ENCODE results near the gene CNTNAP5.

The CNTNAP5 gene

DNA sequence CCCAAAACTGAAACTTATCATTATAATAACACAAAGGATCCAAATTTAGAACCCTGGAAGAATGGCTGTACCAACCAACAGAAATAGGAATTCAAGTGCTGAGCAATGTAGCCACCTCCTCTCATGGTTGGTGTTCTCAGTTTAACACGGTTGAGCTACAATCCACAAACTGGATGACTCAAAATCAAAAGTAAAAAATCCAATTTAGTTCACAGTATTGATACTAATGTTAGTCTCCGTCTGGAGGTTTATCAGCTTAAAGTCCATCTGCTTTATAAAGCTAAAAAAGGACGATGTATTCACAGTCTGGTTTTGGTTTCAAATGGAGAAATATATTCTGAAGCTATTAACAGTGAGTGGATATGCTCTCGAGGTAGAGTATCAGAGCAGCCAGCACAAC, 40.5 kb downstream of the CNTNAP5 start:
- DNase-seq, result no peak

DNA sequence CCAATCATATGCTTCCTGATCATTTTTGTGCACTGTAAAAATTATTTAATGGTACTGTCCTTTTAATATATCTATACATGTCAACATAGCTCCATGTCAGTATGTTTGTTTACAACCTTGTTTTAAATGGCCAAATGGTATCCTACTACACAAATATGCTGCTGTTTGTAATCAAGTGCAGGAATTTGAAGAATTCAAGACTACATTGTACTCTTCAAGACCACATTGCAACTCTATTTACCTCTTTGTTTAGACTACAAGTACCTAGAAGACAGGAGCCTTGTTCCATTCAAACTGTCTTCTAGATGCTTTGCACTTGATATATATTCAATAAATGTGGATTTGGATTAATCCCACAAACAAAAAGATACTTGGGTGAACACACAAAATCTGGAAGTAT, 41.7 kb downstream of the CNTNAP5 start:
- DNase-seq, result no peak

DNA sequence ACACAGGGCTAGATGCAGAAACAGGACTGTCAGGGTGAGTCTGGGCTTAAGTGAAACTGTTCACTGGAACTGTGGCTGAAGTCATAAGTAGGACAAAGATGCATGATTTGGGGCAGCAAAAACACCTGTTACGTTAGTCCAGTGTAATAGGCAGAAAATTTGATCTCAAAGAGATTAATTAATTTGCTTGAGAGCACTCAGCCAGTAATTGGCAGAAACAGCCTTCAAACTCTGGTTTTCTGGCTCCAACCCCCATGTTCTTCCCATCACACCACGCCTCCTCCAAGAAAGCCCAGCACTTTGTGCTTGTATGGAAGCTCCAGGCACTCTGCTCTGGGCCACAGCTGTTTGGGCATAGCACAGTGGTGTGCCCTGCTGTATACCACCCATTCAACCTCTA, 54.0 kb downstream of the CNTNAP5 start:
- no peak for DNase-seq

DNA sequence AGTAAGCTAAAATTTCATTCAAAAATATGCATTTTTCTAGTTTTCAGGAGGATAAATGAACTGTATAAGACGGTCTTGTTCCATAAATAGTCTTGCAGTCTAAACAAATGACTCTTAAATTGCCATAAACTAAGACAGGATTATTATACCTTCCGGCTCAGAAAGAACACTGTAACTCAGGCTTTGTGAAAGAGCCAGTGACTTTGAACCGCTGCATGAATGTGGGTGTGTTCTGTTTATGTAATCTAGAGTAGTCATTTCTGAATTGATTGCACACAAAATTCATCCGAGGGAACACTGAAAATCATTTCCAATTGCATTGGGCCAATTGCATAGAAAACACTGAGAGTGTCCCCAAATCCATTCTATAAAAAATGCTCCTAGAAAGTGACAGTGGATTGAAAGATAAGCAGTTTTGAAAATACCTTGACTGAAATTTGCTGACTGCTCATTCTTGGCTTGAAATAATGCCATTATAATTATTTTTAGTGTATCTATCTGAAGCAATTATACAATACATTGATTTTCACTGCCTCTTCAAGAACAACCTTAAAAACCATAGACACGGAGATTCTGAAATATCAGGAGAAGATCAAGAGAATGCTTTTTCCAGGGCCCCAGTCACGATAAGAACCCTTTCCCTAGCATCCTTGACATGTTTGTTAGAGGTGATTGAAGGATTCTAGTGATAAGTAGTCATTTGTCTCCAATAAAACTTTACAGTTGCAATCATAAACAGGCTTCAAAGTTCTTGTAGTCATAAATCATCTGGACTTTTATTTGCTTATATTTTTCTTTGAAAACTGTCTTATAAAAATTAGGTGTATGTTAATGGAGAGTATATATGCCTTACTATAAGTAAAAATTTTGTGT, 55.4 kb downstream of the CNTNAP5 start:
- no peak for DNase-seq

DNA sequence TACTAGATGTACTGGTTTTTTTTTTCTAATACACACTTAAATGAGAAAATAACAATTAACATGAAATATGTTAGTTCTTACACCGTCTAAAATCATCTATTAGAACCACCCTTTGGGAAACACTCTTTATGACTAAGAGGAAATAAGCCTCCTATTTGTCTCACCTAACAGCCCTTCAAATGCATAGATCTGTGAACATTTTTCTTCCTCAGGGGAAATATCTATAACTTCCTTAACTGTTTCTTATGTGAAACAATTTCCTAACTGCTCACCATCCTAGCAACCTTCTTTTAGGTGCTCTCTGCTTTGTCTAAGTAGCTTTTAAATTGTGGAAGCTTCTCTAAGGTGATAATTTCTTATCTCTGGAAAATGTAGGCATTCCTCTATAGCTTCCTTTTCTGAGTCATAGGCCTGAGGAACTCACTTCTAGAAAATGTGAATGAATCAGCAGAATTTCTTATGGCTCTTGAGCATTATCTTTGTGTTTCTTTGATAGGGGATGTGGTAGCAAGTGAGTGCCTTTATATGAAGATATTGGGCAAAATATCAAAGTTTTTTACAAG, 56.1 kb downstream of the CNTNAP5 start:
- DNase-seq, result no peak

DNA sequence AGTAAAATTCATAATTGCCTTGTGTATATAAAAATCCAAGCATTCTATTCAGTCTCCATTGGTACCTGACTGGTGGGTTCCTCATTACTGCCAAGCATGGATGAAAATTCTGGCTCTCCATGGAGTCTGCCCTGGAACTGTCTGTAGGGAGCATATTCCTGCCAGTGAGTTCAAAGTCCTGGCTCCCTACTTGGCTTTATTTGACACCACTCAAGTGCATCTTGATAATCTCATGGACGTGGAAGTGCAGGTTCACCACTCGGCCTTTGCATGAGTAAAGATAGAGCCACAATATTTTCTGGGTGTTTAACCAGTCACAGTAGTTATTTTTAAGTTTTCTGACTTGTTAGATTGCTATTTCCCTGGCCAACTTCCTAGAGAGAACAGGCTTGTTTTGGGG, 63.5 kb downstream of the CNTNAP5 start:
- DNase-seq, result no peak

DNA sequence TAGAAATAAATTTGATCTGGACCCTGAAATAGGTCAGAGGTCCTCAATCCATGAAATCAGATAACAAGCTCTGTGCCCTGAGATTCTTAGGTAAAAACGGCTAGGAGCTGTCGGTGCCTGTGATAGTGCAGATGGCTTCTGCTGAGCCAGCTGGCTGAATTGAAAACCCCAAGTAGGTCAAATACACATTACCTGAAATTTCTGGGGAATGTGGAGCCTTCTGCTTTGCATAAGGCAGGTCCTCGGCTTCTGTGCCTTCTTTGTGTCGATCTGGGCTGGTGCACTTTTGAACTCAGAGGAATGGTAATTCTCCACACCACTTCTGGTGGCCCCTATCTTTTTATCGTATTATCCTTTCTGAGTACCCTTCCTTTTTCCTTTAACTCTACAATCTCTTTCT, 66.6 kb downstream of the CNTNAP5 start:
- DNase-seq, result no peak

DNA sequence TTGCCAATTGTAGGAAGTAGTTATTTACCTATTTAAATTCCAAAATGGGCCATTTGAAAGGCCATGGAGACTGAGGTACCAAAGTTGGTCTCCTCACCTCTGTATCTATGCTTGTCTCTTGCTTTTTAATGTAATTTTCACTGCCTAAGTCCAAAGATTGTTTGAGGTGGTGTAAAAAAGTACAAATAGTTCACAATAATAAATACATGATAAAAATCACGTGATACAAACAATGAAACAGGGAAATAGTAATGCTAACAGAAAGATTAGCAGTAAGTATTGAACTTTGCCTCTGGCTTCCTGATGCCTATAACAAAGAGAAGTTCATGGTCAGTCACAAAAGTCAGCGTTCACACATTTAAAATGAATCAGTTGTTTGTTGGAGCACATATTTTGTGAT, 67.6 kb downstream of the CNTNAP5 start:
- DNase-seq, result no peak

DNA sequence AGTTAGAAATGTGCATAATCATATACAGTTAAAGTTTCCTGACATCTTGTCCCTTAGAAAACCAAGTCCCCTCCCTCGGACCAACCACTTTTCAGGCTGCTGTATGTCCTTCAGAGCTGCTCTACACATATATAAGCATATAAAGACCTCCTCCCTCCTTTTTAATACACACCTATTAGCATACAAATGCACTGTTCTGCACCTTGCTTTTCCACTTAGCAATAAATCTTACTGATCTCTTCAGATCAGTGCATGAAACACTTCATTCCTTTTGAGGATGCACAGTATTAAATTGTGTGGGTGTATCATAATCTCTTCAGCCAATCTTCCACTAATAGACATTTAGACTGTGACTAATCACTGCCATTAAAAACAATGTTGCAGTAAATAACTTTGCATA, 79.8 kb downstream of the CNTNAP5 start:
- DNase-seq, result no peak

DNA sequence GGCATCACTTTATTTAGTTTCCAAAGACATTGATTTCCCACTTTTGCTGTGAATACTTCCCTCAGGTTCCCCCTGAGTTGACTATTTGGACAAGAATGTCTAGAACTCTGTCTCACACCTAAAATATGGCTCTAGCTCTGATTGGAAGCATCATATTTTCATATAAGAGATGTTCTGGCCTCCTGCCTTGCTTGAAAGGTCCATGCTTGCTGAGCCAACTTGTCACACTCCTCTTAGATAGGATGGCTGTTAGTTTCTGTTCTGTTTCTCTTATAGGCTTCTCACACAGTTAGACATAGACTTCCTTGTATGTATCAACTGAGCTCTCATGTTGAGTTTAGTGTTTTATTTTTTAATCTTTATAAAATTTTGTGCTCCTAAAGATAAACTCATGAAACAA, 87.1 kb downstream of the CNTNAP5 start:
- DNase-seq, result no peak

DNA sequence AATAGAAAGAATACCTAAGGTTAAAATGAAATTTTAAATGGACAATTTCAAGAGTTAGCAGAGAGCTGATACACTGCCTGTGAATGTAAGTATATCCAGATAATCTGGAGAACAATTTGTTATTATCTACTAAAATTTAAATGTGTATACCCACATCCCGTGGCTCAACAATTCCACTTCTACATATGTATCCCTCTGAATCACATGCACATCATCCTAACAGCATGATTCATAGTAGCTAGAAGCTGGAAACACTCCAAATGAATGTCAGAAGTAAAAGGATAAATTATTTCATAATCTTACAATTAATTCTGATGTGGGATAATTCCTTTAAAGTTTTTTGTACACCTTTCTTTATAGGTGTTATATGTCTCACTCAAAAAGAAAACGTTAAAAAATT, 87.9 kb downstream of the CNTNAP5 start:
- no peak for DNase-seq

DNA sequence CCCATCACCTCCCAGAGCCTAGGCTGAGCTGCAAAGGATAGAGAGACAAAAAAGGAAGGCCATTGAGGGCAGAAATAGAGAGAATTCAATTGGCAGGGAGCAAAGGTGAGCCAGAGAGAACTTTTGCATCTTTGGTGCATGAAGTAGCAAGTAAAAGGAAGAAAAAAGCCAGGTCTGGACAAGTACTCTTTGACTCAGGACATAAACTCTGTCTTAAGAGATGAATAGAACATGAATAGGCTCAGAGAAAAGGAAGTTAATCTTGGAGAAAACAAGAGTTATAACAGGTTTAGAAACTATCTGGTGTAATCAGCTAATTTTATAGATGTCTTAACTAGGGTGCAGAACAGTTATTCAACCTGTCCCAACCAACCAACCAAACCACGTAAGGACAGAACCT, 95.2 kb downstream of the CNTNAP5 start:
- no peak for DNase-seq

DNA sequence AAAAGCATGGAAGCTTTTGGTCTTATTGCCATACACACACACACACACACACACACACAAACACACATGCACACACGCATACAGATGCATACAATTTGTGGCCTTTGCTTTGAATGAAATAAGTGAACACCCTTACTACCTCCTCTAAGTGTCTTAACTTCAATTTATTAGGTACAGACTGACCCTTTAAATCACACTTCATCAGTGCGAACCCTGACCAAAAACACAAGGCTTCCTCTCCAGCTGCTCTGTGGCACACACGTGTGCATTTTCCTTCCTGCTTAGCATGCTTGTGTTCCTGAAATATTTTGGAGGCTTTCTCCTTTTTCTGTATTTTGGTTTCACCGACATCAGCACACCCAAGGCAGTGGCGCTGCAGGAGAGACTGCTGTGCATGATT, 96.0 kb downstream of the CNTNAP5 start:
- no peak for DNase-seq

DNA sequence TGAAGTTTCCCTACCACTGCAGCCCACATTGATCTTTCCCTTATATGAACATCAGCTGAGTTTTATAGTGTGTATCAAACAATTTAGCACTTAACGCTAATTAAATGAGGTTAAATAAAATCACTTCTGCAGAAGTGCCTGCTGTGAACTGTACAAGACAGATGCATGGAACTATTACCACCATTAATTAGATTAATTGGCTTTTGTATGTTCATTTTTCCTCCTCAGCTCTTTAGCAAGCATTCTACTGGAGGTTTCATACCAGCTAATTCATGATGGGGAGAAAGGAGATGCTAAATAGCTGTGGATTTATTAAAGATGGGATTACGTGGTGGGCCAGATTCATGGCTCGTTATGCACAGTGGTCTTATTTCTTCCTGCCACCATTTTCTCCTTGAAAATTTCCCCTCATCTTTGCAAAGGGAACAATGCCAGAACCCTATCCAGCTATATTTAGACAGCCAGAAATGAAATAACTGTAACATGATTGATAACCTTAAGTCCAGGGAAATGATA, 96.7 kb downstream of the CNTNAP5 start:
- no peak for DNase-seq

DNA sequence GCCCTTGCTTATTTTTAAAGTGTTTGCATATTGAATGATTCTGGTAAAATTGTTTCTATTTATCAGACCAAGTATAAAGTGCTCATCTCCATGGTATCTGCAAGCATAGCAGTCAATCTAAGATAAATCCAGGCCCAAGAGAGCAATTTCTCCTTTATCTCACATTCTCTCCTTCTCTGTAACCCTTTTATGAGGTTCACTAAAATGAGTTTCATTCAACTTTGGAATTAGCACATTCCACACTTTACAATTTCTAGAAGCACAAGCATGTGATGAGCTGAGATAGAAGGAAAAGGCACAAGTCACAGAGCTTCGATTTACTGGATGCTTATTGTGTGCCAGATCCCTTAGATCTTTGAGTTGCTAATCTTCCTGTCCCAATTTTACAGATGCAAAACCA, 97.3 kb downstream of the CNTNAP5 start:
- DNase-seq, result no peak

DNA sequence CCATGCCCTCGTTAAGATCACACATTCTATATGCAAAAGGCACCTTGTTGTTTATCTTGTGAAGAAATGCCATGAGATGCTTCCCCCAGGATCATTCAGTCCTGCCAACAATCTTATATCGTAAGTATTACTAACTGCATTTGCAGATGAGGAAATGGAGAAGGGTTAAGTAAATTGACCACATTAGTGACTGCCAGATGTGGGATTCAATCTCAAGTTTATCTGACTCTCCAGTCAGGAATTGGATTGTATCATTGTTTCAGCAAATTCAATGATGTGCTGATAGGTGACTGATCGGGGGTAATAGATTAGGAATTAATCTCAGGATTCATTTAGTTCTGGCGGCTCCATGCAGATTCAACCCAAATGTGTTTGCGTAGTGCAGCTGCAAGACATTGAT, 106.2 kb downstream of the CNTNAP5 start:
- DNase-seq, result no peak

DNA sequence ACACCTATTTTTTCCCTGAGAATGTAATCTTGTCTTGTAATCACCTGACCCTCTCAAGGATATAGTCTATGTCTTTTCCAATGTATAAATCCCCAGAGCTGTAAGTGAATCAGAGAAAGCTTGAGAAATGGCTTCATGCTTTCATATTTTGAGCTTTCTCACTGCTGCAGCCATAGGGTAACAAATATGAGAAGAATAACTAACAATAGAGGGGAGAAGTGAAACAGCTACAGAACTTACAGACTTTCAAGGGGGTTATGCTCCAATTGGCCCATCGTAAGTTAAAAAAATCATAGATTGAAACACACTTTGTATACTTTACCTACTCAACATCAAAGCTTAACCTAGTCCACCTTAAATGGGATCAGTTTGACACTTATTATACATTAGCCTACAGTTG, 111.0 kb downstream of the CNTNAP5 start:
- DNase-seq, result no peak

DNA sequence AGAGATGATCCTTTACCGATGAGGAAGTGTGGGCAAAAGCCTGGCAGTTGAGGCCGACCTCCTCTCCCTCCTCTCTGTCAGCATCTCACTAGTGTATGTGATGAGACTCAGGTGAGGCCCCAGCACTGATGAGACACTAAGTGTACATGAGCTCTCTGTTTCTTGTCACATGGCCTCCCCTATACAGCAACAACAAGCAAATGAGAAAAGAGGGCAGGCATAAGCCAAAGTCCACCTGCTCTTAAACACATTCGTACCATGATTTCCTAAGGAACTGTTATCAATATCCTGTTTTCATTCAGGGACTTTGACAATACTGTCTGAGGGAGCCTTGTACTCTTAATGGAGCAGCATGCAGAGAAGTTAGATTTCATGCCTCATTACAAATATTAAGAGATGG, 113.0 kb downstream of the CNTNAP5 start:
- DNase-seq, result no peak

DNA sequence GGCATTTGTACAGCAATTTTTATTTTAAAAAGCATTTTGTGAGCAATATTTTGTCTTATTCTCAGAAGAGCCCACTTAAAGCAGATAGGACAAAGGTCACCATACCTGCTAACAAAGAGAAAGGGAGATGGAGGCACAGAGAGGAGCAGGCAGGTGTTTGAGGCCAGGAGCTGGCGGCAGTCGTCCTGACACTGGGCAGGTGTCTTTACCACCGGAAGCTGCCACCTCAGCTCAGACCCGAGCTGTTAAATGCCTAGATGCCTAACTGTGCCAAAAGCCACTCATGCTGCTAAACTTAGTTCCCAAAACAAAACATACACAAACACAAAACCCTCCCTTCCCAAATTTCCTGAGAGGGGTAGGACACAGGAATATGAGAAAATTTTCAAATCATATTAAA, 120.9 kb downstream of the CNTNAP5 start:
- DNase-seq, result no peak

DNA sequence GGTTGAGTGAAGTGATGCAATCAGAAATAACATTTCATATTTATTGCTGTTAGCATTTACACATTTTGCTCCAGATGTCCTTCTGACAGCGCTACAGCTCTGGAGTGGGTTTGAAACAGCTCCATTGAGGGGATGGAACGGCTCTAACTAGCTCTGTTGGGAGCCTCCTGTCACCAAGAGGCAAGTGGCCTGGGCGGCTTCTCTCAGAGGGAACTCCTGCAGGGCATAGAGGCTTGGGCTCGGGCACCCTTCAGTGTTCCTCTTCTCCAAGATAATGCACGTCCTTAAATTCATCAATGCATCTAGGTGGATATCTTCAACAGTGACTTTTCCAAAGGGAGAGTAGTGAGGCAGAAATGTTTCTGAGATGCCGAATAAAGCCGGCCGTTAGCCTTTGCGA, 122.5 kb downstream of the CNTNAP5 start:
- DNase-seq, result no peak

DNA sequence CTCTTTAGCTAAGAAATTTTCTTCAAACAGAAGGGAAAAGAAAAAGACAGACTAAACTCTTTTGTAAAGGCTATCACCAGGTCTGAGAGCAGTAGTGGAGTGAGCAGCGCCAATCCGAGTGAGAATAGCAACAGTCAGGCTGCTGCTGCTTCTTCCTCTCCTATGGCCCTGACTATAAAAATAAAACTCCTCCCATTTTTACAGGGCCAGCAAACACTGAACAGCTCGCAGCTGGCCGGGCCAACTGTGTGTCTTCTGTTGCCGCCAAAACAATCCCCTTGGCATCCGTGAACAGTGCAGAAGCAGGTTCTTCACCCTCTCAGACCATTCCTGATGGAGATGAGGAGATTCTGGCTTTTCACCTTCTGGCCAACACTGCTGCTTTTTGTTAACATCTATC, 124.5 kb downstream of the CNTNAP5 start:
- DNase-seq, result no peak

DNA sequence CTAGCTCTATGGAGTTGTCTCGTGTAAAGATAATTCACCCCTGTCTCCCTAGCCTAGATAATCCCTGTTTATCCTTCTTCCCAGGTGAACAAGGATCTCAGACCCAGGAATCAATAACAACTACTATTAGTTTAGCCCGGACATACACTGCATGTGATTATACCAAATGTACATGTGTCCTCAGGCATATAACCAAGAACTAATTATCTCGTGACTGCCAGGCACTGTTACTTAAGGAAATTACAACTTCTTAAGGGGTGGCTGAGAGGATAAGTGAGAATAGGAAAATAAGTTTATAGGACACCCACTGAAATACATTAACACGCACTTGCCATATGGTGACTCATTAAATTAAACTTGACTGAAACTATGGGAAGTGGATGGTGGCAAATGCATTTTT, 126.6 kb downstream of the CNTNAP5 start:
- no peak for DNase-seq

DNA sequence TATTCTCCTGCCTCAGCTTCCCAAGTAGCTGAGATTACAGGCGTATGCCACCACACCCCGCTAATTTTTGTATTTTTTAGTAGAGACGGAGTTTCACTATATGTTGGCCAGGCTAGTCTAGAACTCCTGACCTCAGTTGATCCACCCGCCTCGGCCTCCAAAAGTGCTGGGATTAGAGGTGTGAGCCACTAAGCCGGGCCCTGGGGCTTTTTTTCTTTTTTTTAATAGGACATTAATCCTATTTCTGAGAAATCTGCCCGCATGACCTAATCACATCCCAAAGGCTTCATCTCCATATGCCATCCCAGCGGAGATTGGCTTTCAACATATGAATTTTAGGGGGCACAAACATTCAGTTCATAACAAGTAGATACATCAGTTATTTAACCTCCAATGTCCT, 128.6 kb downstream of the CNTNAP5 start:
- DNase-seq, result no peak

DNA sequence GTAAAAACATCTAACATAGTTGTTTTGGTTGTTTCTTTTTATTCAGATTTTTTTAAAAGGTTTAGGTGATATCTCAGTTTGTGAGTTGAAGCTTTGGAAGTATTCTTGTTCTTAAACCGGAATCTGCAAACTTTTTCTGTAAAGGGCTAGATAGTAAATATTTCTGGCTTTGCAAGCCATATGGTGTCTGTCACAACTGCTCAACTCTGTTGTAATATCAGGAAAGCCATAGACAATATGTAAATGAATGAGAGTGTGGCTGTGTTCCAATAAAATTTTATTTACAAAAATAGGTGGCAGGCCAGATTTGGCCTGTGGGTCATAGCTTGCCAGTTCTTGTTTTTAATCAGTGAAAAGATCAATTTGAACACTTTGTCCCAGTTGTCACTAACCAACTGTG, 134.1 kb downstream of the CNTNAP5 start:
- DNase-seq, result no peak

DNA sequence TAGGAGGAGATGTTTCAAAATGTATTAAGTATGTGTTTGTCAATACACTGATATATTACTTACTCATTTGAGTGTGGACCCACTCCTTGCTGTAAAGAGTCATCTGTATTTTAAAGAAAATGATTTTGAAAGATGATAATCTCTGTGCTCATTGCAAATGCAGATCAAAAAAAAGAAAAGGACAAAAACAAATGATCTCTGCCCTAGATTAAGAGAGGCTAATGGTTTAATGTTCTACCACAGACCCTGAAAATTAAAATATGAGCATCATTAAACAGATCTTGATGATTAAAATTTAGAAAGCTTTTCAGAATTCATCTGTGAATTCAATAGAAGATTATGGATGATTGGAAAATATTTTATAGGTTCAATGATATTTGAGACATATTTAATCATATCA, 136.5 kb downstream of the CNTNAP5 start:
- no peak for DNase-seq

Data from NCI-H1436 treated with DMSO at 0.1 percent for 48 hours (cell line).